Panc1 (cell line): ENCODE measurements around the gene PKD1.

Experiments
- REST ChIP-seq, 2 experiments: IDR thresholded peaks; 2 replicates each; pipeline ENCODE4 v1.6.1; 2011 to 2012; ENCODE audit warnings: low read depth in 2 of 2, control low read depth in 1 of 2, low read length in 1 of 2, mild to moderate bottlenecking in 1 of 2, moderate library complexity in 1 of 2; ENCODE audit not compliant: insufficient read depth in 1 of 2
- SIN3A ChIP-seq: IDR thresholded peaks from 2 replicates; pipeline ENCODE4 v1.6.1; 2012; ENCODE audit warnings: low read depth, mild to moderate bottlenecking, low read length, moderate library complexity, borderline replicate concordance; ENCODE audit not compliant: insufficient read depth
- TF ChIP-seq, protein P1 (sequence below): fragments of 450-650 bp; IDR thresholded peaks from 2 replicates; pipeline ENCODE4 v1.5.1; 2017; ENCODE audit warnings: mild to moderate bottlenecking

- TF ChIP-seq REST (IDR thresholded peaks at IDR 0.05; ENCODE audit: insufficient read depth in 1 of 2, low read depth in 2 of 2, low read length in 1 of 2): no peak
- TF ChIP-seq, protein P1, sequence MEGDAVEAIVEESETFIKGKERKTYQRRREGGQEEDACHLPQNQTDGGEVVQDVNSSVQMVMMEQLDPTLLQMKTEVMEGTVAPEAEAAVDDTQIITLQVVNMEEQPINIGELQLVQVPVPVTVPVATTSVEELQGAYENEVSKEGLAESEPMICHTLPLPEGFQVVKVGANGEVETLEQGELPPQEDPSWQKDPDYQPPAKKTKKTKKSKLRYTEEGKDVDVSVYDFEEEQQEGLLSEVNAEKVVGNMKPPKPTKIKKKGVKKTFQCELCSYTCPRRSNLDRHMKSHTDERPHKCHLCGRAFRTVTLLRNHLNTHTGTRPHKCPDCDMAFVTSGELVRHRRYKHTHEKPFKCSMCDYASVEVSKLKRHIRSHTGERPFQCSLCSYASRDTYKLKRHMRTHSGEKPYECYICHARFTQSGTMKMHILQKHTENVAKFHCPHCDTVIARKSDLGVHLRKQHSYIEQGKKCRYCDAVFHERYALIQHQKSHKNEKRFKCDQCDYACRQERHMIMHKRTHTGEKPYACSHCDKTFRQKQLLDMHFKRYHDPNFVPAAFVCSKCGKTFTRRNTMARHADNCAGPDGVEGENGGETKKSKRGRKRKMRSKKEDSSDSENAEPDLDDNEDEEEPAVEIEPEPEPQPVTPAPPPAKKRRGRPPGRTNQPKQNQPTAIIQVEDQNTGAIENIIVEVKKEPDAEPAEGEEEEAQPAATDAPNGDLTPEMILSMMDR: no peak
- TF ChIP-seq SIN3A: no peak
Measured at GRCh38 chr16:2088759-2089358, 46.8 kb downstream of the PKD1 start.
